Aorta (tissue), 5 donors: Measurements from ENCODE around the gene PKM. TPM values are rescaled to one million over a fixed set of nuclear protein-coding genes. Genes with fewer than 3 reads are reported as not detected.

Experiments
- ATAC-seq: fragments of 200-7000 bp; cut with Tn5 transposase; one replicate; pipeline ENCODE4 v1.9.1; 2022; ENCODE audit warnings: moderate library complexity; ENCODE audit not compliant: low FRiP score
- DNase-seq, 2 donors: peaks; one replicate each; pipeline ENCODE4 v3.0.0-alpha.2; 2020
- H3K27ac ChIP-seq, 2 donors: one replicate each; pipeline ENCODE4 v1.5.1; 2013; ENCODE audit warnings: low read length in 2 of 2, mild to moderate bottlenecking in 2 of 2, moderate library complexity in 2 of 2, control low read depth in 1 of 2, inconsistent platforms in 1 of 2, low read depth in 1 of 2
- H3K27me3 ChIP-seq, 2 donors: one replicate each; pipeline ENCODE4 v1.6.1; 2013; ENCODE audit warnings: control low read depth in 1 of 2, low read length in 1 of 2, mild to moderate bottlenecking in 1 of 2, moderate library complexity in 1 of 2; ENCODE audit not compliant: insufficient read depth in 2 of 2, control insufficient read depth in 1 of 2
- H3K36me3 ChIP-seq, 2 donors: one replicate each; pipeline ENCODE4 v1.6.1; 2013; ENCODE audit warnings: control low read depth in 1 of 2, low read length in 1 of 2, mild to moderate bottlenecking in 1 of 2; ENCODE audit not compliant: insufficient read depth in 2 of 2, control insufficient read depth in 1 of 2
- H3K4me1 ChIP-seq, 2 donors: one replicate each; pipeline ENCODE4 v1.6.1; 2013; ENCODE audit warnings: low read length in 2 of 2, control low read depth in 1 of 2, mild to moderate bottlenecking in 1 of 2, moderate library complexity in 1 of 2; ENCODE audit not compliant: insufficient read depth in 2 of 2, control insufficient read depth in 1 of 2
- H3K4me3 ChIP-seq, 2 donors: one replicate each; pipeline ENCODE4 v1.5.1; 2013; ENCODE audit warnings: low read length in 2 of 2, control low read depth in 1 of 2, mild to moderate bottlenecking in 1 of 2
- H3K9me3 ChIP-seq: one replicate; pipeline ENCODE4 v1.6.1; 2013; ENCODE audit warnings: mild to moderate bottlenecking, low read length; ENCODE audit not compliant: control insufficient read depth
- WGBS, 2 donors: extraction: QIAGEN DNeasy Blood & Tissue Kit; methylation state at CpG; one replicate each; pipeline ENCODE4 v1.1.7; 2013; 5-methylcytosine and 5-hydroxymethylcytosine counted together
- intact Hi-C, 2 donors: fragments of 100-400 bp; cut with DNase I; formaldehyde crosslinking; loops; one replicate each; pipeline versions ENCODE4 v1.14.2 to v1.15.0; 2022
- polyA plus RNA-seq, 2 donors: library from polyadenylated mRNA; stranded (reverse); fragments of 200-250 nt; gene quantifications; one replicate each; pipeline ENCODE4 v1.2.3, GENCODE V29; 2013
- total RNA-seq, 2 donors: library from RNA; stranded (reverse); fragmentation: NEBNext Ultra II Directional; extraction: Animal tissue kit (Norgen Biotek cat#: 25700); gene quantifications; one replicate each; pipeline ENCODE4 v1.2.1, GENCODE V29; 2021
- donor health status: healthy with polysubstance abuse.
- donor health status: Bipolar disorder and iron deficiency.
- donor health status: DM: no; HTN: no; CAD: no.
- donor health status: DM: no; HTN: no; CAD: no.
- donor health status: DM: yes; HTN: yes; CAD: no.

Gene PKM
- total and polyA plus RNA-seq, 4 donors = 238 to 588 (median 453) TPM

DNA sequence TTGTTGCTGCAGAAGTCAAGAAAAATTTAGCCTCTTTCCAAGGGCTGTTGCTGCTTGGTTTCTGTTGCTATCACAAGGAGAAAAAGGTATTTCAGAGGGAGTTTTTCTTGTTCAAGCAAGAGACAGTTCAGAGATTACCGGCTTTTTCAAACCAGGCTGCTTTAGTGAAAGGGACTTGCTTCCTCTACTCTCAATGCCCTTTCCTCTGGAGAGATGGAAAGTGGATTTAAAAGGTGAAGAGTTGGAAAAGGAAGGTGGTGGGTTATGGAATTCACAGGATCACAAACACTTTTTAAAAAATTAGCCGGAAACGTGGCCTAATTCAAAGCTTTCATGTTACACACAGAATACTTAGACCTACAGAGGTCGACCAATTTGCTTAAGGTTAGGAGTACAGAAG, 40.2 kb upstream of the PKM start:
- no peaks in the 10 kb centered on the region for H3K27me3 ChIP-seq
- WGBS, 2 donors = 72 to 75% methylated on average over 4 of the region's 4 CpGs
- H3K4me3 ChIP-seq = no peak overlapping the region
- ATAC-seq (no peak), DNase-seq (no peak)
- intact Hi-C loops = loop anchor here in 1 of 2 donors (5.0 kb wide), 1 partner anchor 74 kb away; the partner anchor contains the start of gene GRAMD2A
- H3K27ac ChIP-seq = no peak overlapping the region
- H3K9me3 ChIP-seq = no peaks in the 10 kb centered on the region
- peaks cover under 1 to 4% of the 10 kb centered on the region in 2 donors for H3K36me3 ChIP-seq
- no peaks in the 10 kb centered on the region for H3K4me1 ChIP-seq

DNA sequence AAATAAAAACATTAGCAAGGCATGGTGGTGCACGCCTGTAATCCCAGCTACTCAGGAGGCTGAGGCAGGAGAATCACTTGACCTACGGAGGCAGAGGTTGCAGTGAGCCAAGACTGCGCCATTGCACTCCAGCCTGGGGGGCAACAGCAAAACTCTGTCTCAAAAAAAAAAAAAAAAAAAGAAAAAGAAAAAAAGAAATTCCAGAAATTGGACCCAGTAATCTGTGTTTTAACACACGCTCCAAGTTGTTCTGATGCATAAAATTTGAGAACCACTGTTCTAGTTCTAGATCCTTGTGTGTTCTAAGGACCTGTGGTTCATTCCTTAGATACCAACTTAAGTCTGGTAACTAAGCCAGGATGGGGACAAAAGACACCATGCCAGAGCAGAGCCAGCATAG, 38.7 kb upstream of the PKM start:
- H3K27ac ChIP-seq = no peak overlapping the region
- H3K4me1 ChIP-seq = no peaks in the 10 kb centered on the region
- no peaks in the 10 kb centered on the region for H3K9me3 ChIP-seq
- intact Hi-C loops = loop anchor here in 1 of 2 donors (5.0 kb wide), 1 partner anchor 72 kb away; the partner anchor contains the start of gene GRAMD2A
- no peaks in the 10 kb centered on the region for H3K27me3 ChIP-seq
- H3K36me3 ChIP-seq = peaks cover 8 to 14% of the 10 kb centered on the region in 2 donors
- no peak for ATAC-seq
- DNase-seq = no peak
- no peak overlapping the region for H3K4me3 ChIP-seq
- WGBS, 2 donors = 80 to 90% methylated on average over 4 of the region's 4 CpGs

DNA sequence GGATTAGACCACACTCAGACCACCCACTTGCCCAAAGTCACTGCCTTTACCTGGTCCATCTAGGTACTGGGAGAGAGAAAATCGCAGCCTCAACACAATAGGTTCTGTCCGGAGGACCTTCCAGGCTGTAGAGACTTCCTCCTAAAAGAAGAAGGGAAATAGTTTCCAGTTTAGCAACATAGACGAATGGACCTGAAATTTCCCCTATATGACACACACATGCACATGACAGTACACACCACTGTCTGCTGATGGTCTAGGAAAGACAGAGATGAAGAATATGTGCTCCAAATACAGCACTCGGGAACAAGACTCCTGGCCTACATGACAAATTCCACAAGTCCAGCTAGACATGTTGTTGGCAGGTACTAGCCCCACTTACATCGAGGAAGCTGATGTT, 34.0 kb upstream of the PKM start:
- intact Hi-C loops = no loop called here
- H3K27ac ChIP-seq = no peak overlapping the region
- H3K4me3 ChIP-seq = no peak overlapping the region
- H3K36me3 ChIP-seq = peaks cover 20 to 23% of the 10 kb centered on the region in 2 donors
- no peaks in the 10 kb centered on the region for H3K4me1 ChIP-seq
- H3K27me3 ChIP-seq = no peaks in the 10 kb centered on the region
- WGBS, 2 donors = 92% methylated on average over 5 of the region's 5 CpGs
- no peak for ATAC-seq
- H3K9me3 ChIP-seq = no peaks in the 10 kb centered on the region
- no peak for DNase-seq

DNA sequence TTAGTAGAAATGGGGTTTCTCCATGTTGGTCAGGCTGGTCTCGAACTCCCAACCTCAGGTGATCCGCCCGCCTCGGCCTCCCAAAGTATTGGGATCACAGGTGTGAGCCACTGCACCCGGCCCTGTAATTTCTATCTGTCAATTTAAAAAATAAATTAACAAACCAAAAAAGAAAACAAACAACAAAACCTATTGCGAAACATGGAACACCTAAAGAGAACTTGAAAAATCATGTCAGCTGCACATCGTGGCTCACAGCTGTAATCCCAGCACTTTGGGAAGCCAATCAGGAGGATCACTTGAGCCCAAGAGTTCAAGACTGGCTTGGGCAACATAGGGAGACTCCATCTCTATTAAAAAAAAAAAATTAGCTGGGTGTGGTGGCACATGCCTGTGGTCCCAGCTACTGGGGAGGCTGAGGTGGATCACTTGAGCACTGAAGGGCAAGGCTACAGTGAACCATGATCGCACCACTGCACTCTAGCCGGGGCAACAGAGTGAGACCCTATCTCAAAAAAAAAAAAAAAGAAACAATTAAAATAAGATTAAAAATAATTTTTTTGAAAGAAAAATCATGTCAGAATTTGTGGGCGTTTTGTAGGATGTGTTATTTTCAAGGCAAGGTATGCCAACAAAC, 21.8 kb upstream of the PKM start:
- Histone ChIP-seq H3K27ac (no peak overlapping the region), H3K27me3 (no peaks in the 10 kb centered on the region), H3K36me3 (peaks cover 21 to 25% of the 10 kb centered on the region in 2 donors), H3K4me3 (no peak overlapping the region), H3K4me1 (no peaks in the 10 kb centered on the region), H3K9me3 (no peaks in the 10 kb centered on the region)
- 94 to 95% methylated on average over 10 of the region's 10 CpGs for WGBS, 2 donors
- DNase-seq (no peak), ATAC-seq (no peak)
- intact Hi-C loops = no loop called here

DNA sequence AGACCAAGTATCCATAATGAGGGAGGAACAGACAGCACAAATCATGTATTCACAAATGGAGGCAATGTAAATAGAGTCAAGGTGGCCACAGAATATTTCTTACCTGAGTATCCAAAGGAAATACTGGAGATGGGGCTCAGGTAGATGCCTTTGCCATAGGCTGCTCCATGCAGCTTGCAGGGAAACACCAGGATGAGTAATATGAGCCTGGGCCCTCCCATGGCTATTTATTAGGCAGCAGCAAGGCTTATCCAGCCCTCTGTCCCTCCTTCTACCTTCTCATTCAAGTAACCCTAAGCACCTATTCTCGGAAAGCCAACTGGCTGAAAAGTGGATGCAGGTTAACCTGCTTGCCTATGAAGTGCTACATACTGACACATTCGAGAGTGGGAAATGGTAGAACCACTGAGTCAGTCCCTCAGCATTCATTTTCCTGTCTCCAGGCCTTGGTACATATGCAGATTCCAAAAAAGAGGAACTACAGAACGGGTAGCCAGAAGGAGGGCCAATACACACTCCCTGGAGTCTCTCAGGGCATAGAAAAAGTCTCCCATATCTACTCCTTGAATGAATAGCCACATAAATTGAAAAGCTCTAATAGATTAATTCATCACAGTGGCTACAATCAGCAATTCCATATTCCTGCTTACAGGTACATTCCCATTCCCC, 18.3 kb upstream of the PKM start:
- WGBS, 2 donors = 76 to 85% methylated on average over 3 of the region's 3 CpGs
- H3K9me3 ChIP-seq = no peaks in the 10 kb centered on the region
- H3K36me3 ChIP-seq = peaks cover 16 to 19% of the 10 kb centered on the region in 2 donors
- H3K27me3 ChIP-seq = no peaks in the 10 kb centered on the region
- ATAC-seq (no peak), DNase-seq (no peak)
- no peak overlapping the region for H3K4me3 ChIP-seq
- no peaks in the 10 kb centered on the region for H3K4me1 ChIP-seq
- H3K27ac ChIP-seq = no peak overlapping the region
- intact Hi-C loops = no loop called here

DNA sequence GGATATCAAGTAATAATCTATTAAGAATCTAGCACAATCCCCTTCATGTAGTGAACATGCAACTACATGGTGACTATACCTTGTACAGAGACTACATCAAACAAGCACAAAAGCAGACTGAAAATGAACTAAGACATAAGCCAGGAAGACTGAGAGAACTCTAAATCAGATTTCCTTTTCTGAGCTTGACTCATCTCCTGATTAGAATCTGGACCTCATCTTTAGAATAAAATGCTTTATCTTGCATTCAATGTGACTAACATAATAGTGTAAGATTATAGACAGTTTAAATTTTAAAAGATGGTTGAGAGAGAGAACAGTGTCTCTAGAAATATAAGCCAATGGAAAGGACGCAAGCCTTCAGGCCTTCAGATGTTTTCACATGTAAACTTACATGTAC, 17.5 kb upstream of the PKM start:
- H3K27me3 ChIP-seq = no peaks in the 10 kb centered on the region
- ATAC-seq (no peak), DNase-seq (no peak)
- 94 to 100% methylated on average over 1 of the region's 1 CpG for WGBS, 2 donors
- H3K36me3 ChIP-seq = peaks cover 15 to 17% of the 10 kb centered on the region in 2 donors
- H3K4me3 ChIP-seq = no peak overlapping the region
- H3K4me1 ChIP-seq = no peaks in the 10 kb centered on the region
- no peaks in the 10 kb centered on the region for H3K9me3 ChIP-seq
- intact Hi-C loops = no loop called here
- H3K27ac ChIP-seq = no peak overlapping the region

DNA sequence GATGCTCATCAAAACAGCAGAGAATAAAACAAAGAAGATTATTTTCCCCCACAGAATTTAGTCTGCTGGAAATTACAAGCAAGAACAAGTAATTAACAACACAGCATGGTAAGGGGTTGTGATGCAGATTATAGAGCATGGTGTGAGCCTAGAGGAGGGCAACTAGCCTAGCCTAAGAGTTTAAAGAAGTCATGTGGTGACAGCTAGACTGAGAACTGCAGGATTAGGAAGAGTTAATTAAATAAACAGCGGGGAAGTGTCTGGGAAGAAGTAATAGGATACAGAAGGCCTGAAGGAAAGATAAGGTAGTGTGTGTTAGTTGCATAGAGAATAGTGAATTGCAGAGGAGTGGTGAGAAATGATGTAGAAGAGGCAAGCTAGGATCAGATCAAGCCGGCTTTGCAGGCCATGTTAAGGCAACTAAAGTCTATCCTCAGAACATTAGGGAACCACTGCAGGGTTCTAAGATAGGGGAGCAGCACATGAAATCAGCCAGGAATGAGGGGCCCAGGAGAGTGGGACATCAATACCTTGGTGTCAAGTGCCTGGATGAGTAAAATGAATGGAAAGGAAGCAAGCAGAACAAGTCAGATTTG, 11.9 kb upstream of the PKM start:
- DNase-seq (no peak), ATAC-seq (no peak)
- no peaks in the 10 kb centered on the region for H3K9me3 ChIP-seq
- no peak overlapping the region for H3K4me3 ChIP-seq
- 41 to 52% methylated on average over 2 of the region's 2 CpGs for WGBS, 2 donors
- H3K4me1 ChIP-seq = no peaks in the 10 kb centered on the region
- intact Hi-C loops = no loop called here
- H3K27ac ChIP-seq = no peak overlapping the region
- no peaks in the 10 kb centered on the region for H3K27me3 ChIP-seq
- H3K36me3 ChIP-seq = peaks cover 0 to 16% of the 10 kb centered on the region in 2 donors

DNA sequence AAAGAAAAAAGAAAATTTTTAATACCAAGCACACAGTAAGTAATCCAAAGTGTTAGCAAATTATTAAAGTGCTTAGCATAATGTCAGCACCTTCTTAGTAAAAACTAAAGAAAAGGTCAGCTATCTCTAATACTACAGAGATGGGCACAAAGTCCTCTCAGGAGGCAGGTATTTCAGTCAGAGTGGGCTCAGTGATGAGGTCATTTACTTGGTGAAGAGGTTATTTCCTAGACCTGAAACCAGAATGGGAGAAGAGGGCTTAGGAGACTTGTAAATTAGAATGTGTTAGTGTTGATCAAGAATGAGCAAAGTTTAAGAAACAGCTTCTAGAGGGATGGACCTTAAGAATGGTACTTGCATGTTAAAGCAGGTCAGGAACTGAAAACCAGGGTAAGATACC, 8.7 kb upstream of the PKM start:
- no peaks in the 10 kb centered on the region for H3K27me3 ChIP-seq
- intact Hi-C loops = loop anchor here in 1 of 2 donors (5.0 kb wide), 1 partner anchor 122 kb away; the partner anchor contains the start of genes MYO9A and SENP8
- no peak overlapping the region for H3K4me3 ChIP-seq
- no peaks in the 10 kb centered on the region for H3K9me3 ChIP-seq
- DNase-seq (no peak), ATAC-seq (no peak)
- H3K4me1 ChIP-seq = no peaks in the 10 kb centered on the region
- H3K36me3 ChIP-seq = peaks cover 0 to 15% of the 10 kb centered on the region in 2 donors
- H3K27ac ChIP-seq = no peak overlapping the region
